ENCODE data around the gene MCU. TPM values are rescaled to one million over a fixed set of nuclear protein-coding genes. Genes with fewer than 3 reads are reported as not detected.
A peak's percentile ranks its signal among the peaks of the same experiment; 100 is the strongest.

MCU gene
- total RNA-seq, 4 donors from 2014 or later = 14.9 to 20.6 (median 19.5) TPM

DNA sequence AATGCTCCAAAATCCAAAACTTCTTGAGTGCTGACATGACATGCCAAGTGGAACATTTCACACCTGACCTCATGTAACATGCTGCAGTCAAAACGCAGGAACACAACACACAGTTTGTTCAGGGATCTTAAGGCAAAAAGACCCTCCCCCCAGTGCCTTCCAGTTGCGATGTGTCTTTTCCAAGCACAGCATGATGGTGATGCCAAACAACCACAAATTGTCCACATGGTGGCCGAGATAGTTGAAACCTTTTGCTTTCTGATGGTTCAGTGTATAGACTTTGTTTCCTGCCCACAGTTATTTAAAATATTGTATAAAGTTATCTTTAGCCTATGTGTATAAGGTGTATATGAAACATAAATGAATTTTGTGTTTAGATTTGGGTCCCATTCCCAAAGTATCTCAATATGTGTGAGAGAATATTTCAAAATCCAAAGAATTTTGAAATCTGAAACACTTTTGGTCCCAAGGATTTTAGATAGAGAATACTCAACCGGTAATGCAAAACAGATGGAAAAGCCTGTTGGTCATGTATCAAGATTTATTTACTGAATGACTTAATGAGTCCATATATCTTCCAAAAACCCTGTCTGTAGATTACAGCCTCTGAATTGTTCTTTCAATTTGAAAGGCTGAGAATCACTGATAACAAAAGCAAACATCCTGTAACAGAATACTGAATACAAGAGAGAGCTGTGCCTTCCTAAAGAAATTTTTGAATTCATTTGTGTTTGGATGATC, 108.2 kb downstream of the MCU start:
- WGBS = 76% methylated on average over 4 of the region's 4 CpGs
- no peak for DNase-seq (ENCODE audit: extremely low spot score)
- no peaks in the 10 kb centered on the region for H3K9me3 ChIP-seq
- H3K4me1 ChIP-seq = peaks cover 12 to 19% (median 16%) of the 10 kb centered on the region in 4 donors
- TF ChIP-seq POLR2AphosphoS5 (IDR thresholded peaks at IDR 0.05) (no peak), EP300 (IDR thresholded peaks at IDR 0.05) (no peak), POLR2A (IDR thresholded peaks at IDR 0.05; ENCODE audit: low read depth) (no peak)
- TF ChIP-seq, protein P1, sequence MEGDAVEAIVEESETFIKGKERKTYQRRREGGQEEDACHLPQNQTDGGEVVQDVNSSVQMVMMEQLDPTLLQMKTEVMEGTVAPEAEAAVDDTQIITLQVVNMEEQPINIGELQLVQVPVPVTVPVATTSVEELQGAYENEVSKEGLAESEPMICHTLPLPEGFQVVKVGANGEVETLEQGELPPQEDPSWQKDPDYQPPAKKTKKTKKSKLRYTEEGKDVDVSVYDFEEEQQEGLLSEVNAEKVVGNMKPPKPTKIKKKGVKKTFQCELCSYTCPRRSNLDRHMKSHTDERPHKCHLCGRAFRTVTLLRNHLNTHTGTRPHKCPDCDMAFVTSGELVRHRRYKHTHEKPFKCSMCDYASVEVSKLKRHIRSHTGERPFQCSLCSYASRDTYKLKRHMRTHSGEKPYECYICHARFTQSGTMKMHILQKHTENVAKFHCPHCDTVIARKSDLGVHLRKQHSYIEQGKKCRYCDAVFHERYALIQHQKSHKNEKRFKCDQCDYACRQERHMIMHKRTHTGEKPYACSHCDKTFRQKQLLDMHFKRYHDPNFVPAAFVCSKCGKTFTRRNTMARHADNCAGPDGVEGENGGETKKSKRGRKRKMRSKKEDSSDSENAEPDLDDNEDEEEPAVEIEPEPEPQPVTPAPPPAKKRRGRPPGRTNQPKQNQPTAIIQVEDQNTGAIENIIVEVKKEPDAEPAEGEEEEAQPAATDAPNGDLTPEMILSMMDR (IDR thresholded peaks at IDR 0.05) = no peak
- no peak overlapping the region for H3K4me3 ChIP-seq
- H3K27me3 ChIP-seq = no peaks in the 10 kb centered on the region
- H3K36me3 ChIP-seq = no peaks in the 10 kb centered on the region
- no peak overlapping the region for H3K27ac ChIP-seq (replicated peaks in 1 of 4)
- intact Hi-C loops (cut with DNase I) = no loop called here

DNA sequence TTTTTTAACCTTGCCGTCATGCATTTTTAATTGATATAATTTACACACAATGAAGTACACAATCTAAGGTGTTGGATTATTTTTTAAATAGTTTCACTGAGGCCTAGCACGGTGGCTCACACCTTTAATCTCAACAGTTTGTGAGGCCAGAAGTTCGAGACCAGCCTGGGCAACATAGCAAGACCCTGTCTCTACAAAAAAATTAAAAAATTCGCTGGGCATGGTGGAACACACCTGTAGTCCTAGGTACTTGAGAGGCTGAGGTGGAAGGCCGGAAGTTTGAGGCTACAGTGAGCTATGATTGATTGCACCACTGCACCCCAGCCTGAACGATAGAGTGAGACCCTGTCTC, 108.8 kb downstream of the MCU start:
- peaks cover 12 to 19% (median 16%) of the 10 kb centered on the region in 4 donors for H3K4me1 ChIP-seq
- WGBS = 90% methylated on average over 6 of the region's 6 CpGs

DNA sequence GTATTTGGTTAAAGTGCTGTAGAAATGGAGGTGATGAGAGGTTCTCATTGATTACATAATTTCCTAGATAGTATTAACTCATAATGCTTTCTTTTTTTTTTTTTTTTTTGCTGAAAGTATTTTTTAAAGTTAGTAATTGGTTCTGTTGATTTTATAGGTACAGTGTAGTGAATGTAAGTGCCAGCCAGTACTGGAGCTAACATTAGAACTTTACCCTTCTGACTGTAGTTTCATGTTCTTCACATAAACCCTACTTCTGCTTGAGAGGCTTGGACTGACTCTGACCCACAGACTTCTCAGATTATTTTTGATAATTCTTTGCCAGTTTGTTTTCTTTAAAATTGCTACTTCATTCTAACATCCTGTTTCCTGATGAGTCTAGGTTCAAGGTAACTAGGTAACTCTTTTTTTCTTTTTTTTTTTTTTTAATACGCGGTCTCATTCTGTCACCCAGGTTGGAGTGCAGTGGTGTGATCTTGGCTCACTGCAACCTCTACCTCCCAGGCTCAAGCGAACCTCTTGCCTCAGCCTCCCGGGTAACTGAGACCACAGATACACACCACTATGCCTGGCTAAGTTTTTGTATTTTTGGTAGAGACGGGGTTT, 109.4 kb downstream of the MCU start:
- Histone ChIP-seq H3K9me3 (no peaks in the 10 kb centered on the region), H3K36me3 (no peaks in the 10 kb centered on the region), H3K4me3 (no peak overlapping the region), H3K27me3 (no peaks in the 10 kb centered on the region), H3K4me1 (peaks cover 12 to 19% (median 16%) of the 10 kb centered on the region in 4 donors), H3K27ac (replicated peaks in 1 of 4) (no peak overlapping the region)
- no peak for DNase-seq (ENCODE audit: extremely low spot score)
- 100% methylated on average over 5 of the region's 5 CpGs for WGBS
- TF ChIP-seq POLR2A (IDR thresholded peaks at IDR 0.05; ENCODE audit: low read depth) = no peak
- TF ChIP-seq, protein P1 (IDR thresholded peaks at IDR 0.05) = no peak
- TF ChIP-seq POLR2AphosphoS5 (IDR thresholded peaks at IDR 0.05) = no peak
- TF ChIP-seq EP300 (IDR thresholded peaks at IDR 0.05) = no peak
- intact Hi-C loops (cut with DNase I) = no loop called here

More for the DNA sequence above, 108.8 kb downstream of the MCU start:
- TF ChIP-seq EP300 (IDR thresholded peaks at IDR 0.05) (no peak), POLR2AphosphoS5 (IDR thresholded peaks at IDR 0.05) (no peak), POLR2A (IDR thresholded peaks at IDR 0.05; ENCODE audit: low read depth) (no peak)
- TF ChIP-seq, protein P1 (IDR thresholded peaks at IDR 0.05) = no peak
- no peak overlapping the region for H3K27ac ChIP-seq (replicated peaks in 1 of 4)
- H3K36me3 ChIP-seq = no peaks in the 10 kb centered on the region
- no peaks in the 10 kb centered on the region for H3K9me3 ChIP-seq
- intact Hi-C loops (cut with DNase I) = no loop called here
- no peak for DNase-seq (ENCODE audit: extremely low spot score)
- H3K4me3 ChIP-seq = no peak overlapping the region
- H3K27me3 ChIP-seq = no peaks in the 10 kb centered on the region

DNA sequence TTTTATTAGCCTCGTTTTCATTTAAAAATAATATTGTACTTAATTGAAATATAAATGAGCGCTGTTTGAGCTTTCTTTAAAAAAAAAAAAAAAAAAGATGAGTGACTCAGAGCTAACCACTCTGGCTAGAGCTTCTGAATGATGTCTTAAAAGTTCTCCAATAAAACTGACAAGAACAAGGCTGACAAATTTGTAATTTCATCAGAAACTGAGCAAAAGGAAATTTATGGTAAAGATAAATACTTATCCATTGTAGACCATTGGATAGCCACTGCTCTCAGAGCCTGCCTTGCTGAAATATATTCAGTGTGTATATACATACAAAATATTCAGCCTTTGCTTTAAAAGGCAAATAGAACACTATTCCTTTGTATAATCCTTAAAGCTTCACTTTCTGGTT, 110.4 kb downstream of the MCU start:
- Histone ChIP-seq H3K36me3 (no peaks in the 10 kb centered on the region), H3K27ac (replicated peaks in 1 of 4) (peak overlapping the region in 2 of 4 donors; percentile 7 to 45), H3K4me3 (peak overlapping the region in 1 of 4 donors; percentile 12), H3K27me3 (no peaks in the 10 kb centered on the region), H3K4me1 (peaks cover 12 to 19% (median 16%) of the 10 kb centered on the region in 4 donors), H3K9me3 (no peaks in the 10 kb centered on the region)
- WGBS = 59% methylated on average over 2 of the region's 2 CpGs
- DNase-seq (ENCODE audit: extremely low spot score) = no peak
- TF ChIP-seq POLR2AphosphoS5 (IDR thresholded peaks at IDR 0.05) = no peak
- intact Hi-C loops (cut with DNase I) = no loop called here

DNA sequence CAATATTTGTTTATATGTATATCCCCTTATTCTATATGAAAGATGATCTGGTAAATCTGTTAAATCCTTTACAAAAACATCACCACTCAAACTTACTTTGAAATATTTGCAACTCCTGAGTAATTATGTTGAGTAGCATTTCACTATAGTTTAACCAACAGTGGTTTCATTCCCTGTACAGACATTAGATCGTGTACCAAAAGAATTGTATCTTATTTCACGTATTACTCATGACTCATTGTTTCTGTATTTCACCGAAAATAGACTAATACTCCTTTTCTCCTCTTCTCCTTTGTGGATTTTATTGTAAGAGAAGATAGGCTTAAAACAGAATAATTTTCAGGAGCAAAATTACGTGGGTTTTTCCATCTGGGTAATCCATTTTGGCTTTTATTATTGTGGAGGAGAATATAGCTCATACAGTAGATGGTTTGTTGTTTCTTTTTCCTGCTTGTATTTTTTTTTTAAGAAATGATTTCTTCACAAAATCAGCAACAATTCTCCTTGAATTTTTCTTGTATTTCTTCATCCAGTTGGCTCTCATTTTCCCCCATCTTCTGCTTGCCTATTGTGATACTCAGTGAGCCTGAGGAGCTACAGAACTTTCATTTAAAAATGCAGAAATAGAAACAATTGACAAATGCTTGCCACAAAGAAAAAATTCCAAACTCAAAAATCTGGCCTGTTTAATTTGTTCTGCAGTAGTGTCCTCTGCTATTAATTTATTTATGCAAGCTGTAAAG, 111.0 kb downstream of the MCU start:
- Histone ChIP-seq H3K36me3 (no peaks in the 10 kb centered on the region), H3K27me3 (no peaks in the 10 kb centered on the region), H3K4me1 (peaks cover 12 to 19% (median 16%) of the 10 kb centered on the region in 4 donors), H3K9me3 (no peaks in the 10 kb centered on the region), H3K4me3 (peak overlapping the region in 2 of 4 donors; percentile 12 to 34), H3K27ac (replicated peaks in 1 of 4) (peak overlapping the region in 2 of 4 donors; percentile 7 to 45)
- no peak for DNase-seq (ENCODE audit: extremely low spot score)
- 24% methylated on average over 4 of the region's 4 CpGs for WGBS
- TF ChIP-seq POLR2AphosphoS5 (IDR thresholded peaks at IDR 0.05) (no peak), EP300 (IDR thresholded peaks at IDR 0.05) (no peak), POLR2A (IDR thresholded peaks at IDR 0.05; ENCODE audit: low read depth) (no peak)
- TF ChIP-seq, protein P1 (IDR thresholded peaks at IDR 0.05) = no peak
- intact Hi-C loops (cut with DNase I) = no loop called here
